Fibroblast of peridontal ligament (primary cell): ENCODE results near the gene LRRC27.

Experiments
- DNase-seq: peaks from one replicate; pipeline ENCODE4 v3.0.0-alpha.2; 2010; ENCODE audit errors: extremely low read depth

LRRC27 gene

DNA sequence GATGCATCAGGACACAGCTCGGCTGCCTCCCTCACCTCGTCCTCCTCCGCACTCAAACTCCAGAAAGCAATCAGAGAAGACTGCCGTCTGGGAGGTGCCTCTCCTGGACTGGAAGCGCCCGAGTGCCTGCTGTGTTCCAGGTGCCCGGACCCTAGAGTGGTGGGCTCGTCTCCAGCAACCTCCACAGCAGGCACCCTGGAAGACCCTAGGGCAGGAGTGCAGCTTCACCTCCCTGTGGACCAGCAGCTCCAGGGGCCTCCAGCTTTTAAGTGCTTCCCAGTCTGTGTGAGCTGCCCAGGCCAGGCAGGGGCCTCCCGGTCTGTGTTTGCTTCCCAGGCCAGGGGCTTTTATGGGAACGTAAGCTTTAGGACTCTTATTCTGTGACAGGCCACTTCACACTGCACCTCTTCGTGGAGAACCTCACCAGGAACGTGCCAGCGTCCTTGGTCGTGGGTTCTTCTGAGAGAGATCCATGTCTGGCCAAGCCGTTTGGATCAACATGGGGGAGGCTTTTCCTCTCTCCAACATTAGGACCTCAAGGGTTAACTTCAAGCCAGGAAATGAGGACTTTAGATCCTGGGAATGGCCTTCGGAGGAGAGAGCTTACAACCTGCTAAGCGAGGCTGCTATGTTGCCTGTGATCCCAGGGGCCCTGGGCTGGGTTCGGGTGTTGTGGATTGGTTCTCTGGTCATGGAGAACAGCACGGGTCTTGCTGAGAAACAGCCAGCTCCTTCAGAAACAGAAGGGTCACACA, 59.1 kb downstream of the LRRC27 start:
- DNase-seq: no peak

DNA sequence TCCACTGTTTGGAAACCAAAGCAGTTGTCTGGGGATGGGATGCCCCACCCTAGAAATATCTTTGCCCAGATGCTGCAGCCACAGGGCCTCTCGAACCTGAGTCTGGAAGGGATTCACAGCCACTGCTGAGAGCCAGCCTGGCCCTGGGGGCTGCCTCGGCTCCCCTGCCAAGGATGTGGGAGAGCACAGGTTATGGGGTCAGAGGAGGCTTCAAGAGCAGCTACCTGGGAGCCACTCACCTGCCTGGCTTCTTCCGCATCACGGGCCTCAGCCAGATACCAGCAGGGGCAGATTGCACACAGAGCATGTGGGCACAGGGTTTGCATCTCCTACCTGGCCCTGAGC, 59.7 kb downstream of the LRRC27 start:
- no peak for DNase-seq

DNA sequence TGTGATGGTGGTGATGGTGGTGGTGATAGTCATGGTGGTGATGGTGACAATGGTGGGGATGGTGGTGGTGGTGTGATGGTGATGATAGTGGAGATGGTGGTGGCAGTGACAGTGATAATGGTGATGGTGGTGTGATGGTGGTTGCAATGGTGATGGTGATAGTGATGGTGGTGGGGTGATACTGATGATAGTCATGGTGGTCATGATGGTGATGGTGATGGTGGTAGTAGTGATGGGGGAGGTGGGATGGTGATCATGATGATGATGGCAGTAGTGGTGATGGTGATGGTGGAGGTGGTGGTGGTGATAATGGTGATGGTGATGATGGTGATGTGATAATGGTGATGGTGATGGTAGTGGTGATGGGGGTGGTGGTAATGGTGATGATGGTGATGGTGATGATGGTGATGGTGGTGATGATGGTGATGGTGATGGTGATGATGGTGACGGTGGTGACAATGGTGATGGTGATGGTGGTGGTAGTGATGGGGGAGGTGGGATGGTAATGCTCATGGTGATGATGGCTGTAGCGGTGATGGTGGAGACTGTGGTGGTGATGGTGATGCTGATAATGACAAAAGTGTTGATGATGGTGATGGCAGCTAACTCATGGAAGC, 60.3 kb downstream of the LRRC27 start:
- no peak for DNase-seq

DNA sequence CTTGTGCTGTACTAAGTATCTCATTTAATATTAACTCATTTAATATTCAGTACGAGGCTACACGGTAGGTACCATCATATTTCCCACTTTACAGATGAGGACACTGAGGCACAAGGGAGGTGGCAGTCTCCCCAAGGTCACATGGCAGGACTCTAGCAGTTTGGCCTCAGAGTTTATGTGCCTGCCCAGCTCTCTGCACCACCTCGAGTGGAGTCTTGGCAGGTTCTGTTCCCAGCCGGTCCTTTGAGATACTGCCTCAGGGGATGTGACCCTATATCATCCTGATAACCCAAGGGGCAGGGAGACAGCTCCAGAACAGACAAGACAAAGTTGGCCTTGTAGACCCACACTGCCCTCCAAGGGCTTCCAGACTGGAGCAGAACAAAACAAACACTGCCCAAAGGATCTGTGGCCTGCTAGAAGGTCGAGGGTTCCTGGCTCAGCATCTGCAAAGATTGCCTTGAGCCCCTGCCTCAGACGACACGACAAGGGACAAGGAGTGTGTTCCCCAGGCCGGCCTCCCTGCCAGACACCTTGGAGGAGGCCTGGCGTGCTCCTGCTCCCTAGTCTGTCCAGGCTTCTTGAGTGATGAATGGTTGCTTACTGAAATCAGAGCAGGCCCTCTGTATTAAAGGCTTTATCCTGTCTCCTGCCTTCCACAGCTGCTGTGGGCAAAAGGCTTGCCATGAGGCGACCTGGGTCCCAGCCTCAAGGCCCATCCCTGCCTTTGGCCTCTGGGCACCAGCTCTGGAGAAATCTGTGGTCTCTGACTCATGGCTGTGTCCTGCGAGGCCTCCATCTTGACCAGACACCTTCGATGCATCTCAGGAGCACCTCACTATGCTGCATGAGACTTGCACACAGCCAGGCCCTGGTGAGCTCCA, 61.1 kb downstream of the LRRC27 start:
- DNase-seq: peak; percentile 29

DNA sequence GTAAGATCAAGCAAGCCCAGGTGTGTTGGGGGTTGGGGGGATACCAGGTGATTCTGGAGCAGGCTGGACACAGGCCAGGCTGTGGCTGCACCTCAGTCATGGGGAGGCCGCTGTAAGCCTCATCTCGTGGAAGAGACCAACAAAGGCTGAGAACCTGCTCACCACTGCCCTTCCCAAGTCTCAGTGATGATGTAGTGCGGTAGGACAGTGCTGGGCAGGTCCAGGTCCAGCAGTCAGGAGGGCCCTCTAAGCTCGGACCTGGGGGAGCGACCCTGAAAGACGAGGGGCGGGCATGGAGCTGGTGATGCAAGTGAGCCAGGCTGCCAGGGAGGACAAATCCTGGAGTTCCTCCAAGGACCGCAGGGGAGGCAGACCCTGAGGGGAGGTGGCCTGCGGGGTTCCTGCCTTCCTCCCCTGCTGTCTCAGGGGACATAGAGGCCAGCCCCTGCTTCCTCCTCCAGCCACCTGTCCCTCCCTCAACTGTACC, 61.7 kb downstream of the LRRC27 start:
- no peak for DNase-seq

DNA sequence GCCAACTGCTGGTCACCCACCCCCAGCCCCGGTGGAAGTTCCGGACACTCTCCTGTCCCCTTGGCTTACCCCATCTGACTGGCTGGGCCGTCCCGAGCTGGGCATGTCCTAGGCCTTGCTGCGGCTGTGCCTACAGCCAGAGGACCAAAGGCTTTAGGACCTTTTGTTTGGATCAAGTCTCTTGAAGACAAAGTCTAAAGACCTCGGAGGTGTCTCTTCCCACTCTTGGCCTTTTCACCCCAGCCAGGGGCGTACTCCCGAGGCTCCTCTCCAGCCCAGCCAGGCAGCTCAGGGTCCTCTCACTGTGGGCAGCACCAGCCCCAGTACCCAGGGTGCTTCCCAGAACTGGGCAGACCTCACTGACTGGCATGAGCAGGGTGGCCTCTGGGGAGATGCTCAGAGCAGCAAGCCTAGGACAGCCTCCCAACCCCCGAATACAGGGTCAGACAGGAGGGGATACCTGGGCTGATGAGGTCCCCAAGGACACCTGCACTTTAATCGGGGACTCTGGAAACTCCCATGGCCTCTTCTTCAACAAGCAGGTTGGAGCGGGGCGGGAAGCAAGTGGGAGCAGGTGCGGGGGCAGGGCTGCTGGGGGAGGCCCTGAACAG, 62.3 kb downstream of the LRRC27 start:
- no peak for DNase-seq

DNA sequence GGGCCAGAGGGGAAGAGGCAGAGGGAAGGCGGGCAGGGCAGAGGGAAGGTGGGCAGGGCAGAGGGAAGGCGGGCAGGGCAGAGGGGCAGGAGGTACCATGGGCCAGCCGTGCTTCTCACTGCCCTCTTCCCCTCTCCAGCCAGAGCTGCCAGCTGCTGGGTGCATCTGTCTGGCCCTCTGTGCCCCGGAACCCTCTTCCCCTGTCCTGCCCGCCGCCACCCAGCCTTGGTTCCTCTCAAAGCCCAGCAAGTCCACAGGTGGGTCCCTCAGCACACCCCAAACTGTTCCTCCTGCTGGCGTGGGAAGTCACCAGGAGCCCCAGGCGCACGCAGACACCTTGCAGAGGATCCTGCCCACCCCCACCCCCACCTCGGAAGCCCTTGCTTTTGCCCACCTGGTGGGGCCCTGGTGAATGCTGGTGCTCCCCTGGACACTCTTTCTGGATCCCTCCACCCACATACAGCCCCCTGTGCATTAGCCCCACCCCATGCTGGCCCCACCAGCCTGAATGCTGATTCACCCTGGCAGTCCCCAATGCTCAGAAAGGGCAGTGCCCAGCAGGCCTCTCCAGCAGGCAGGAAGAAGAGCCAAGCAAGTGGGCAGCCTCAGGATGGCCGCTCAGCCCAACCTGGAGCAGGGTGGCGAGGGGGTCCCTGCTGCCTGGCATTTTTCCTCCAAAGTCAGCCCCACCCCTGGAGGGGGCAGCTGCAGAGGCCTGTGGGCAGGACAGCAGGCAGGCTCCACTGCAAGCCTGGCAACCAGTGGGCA, 63.1 kb downstream of the LRRC27 start:
- DNase-seq: no peak

DNA sequence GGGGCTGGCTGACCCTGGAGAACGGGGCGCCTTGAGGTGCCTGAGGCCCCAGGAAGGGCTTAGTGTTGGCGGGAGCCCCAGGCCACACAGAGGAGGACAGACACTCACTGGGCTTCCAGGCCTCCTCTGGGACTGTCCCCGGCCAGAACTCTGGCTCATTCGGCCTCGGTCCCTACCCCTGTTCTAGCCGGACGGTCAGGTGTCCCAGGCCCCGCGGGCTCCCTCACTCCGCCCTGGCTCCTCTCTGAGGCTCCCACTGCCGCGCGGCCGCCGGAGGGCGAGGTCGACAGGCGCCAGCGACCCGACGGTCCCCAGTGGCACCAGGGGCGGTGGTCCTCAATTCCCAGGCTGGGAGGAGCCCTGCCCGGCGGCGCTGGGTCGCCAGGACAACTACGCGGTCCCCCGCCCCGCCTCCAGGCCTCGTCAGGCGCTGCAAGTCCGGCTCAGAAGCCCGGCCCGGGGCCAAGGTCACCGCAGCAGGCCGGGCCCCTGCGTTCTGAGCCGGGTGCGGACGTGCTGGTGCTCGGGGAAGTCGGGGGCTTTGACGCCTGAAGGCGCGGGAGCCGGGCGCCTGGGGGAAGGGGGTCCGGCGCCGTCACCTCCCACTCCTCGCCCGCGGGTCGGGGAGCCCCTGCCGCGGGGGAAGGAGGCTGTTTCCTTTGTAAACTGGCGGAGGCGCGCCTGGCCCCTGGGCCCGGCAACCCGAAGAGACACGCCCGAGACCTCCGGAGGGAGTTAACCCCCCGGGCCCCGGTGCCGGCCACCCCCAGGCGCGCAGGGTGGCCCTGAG, 63.9 kb downstream of the LRRC27 start:
- DNase-seq: peak; percentile 12

DNA sequence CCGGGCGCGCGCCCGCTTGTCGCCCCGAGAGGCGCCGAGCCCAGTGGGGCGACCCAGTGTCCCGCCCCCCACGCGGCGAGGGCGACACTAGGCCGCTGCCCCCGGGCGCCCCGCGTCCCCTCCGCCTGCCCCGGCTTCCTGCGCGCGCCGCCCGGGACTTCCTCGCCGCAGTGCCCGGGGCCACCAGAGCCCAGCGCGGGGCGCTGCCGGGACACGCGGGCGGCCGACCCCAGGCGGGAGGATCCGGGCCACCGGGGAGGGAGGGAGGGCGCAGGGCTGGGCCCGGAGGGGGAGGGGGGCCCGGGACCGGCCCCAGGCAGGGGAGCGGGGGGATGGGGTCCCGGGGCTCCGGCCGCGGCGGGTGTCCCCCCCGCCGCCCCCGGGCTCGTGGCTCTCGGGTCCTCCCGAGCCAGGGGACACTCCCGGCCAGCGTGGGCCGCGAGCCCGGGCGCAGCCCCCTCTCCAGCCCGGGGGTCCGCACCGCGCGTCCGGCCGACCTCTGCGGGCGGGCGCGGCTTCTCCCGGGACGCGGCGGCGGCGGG, 64.6 kb downstream of the LRRC27 start:
- DNase-seq: no peak

DNA sequence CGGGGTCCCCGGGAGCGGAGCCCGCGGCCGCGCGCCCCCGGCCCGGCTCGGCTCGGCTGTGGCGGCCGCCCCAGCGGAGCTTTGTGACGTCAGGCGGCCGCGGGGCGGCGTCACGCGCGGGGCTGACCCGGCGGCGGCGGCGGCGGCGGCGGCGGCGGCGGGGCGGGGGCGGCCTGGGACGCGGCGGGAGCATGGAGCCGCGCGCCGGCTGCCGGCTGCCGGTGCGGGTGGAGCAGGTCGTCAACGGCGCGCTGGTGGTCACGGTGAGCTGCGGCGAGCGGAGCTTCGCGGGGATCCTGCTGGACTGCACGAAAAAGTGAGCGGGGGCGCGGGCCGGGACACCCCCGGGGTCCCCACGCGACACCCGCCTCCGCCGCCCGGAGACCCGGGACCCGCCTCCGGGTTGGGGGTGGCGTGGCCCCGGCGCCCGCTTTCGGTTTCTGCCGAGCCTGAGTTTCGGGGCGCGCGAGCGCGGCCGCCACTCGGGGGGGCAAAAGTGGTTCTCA, 65.1 kb downstream of the LRRC27 start, which contains the start of gene PWWP2B:
TSS of gene PWWP2B (plus strand) at position 165 of the 506 bp plus-strand sequence. CDS start at position 192, 27 bp downstream.
- peak; percentile 25 for DNase-seq

DNA sequence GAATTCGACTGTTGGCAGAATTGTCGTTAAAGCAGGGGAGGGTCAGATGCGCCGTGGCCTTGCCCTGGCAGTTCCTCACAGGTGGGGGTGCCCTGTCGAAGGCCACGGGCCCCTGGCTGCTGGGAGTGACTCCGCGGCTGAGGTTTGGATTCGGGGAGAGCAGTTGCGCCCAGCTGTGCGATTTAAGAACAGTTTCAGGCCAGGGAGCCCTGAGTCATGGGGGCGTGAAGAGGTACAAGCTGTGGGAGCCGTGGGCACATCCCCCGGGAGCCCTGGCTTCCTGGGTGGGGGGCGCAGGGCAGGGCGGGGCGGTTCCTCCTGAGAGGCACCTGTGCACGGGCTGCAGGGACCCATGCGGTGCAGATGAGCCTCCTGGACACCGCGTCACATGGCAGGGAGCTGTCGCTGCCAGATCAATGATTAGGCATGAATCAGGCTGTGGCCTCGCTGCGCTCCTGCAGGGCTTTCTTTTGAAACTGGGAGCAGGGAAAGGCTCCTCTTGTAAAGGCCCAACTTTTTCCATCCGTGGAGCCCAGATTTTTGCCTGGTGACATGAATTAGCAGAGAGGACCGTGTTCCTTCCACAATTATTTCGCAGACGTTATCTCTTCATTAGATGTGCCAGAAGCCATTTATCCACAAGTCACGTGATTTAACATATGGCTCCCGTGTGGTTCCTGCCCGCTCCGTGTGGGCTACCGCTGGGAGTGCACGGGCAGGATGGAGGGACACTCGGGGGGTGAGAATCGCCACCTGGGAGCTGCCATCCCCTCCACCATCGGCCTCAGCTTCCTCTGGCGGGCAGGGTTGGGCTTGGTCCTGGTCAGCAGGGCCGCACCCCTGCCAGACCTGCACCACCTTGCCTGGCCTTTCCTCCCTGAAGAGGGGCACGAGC, 65.9 kb downstream of the LRRC27 start:
- DNase-seq: peak; percentile 51

DNA sequence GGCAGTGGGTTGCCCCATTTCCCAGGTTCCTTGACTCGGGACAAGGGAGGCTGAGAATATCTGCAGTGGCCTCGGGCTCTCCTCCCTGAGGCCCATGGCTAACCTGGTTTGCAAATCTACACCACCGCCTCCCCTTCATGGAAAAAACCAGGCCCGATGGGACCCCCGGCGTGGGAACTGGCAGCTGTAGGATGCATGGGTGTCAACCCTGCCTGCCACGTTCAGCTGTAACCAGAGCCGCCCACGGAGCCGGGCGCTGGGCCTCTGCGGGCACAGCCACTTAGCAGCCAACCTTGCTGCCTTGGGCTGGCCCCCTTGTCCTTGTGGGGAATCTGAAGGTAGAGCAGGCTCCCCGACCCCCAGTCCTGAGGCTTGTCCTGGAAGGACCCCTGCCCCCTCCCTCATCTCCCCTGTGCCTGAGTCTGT, 66.6 kb downstream of the LRRC27 start:
- DNase-seq: no peak

DNA sequence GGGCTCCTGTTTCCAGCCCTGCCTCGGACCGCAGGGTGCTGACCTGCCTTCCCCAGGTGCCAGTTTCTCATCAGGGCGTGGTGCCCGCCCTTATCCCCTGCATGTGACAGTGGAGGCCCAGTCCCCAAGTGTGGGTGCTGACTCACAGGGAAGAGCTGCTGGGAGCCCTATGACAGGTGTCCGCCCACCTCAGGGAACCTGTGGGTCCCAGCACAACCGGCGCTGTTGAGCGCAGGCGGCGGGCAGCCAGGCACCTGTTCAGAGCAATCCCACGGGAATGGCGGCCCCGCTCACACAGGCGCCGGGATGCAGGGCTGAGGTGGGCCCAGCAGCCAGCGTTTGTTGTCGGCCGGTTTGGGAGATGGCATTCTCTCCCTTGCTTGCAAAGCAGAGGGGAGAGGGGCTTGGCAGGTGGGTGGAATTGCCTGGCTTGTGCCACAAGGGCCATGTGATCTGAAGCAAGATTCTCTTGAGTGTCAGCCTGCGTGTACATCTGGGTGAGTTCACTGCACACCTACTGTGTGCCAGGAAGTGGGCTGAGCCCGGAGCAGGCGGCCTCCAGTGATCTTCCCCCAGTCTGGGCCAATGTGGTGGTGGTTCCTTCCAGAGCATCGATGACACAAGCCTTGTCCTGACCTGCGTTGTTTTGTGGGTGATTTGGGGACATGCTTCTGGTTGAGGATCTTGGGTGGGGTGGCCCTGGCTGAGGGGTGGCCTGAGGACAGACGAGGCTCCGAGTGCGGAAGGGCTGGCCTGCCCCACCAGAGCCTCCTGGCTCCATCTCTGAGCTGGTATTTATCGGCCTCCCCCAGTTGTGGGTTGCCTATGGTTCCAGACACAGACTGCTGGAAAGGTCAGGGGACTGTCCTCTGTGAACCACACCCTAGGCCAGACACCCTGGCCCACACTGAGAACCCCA, 67.4 kb downstream of the LRRC27 start:
- DNase-seq: no peak

DNA sequence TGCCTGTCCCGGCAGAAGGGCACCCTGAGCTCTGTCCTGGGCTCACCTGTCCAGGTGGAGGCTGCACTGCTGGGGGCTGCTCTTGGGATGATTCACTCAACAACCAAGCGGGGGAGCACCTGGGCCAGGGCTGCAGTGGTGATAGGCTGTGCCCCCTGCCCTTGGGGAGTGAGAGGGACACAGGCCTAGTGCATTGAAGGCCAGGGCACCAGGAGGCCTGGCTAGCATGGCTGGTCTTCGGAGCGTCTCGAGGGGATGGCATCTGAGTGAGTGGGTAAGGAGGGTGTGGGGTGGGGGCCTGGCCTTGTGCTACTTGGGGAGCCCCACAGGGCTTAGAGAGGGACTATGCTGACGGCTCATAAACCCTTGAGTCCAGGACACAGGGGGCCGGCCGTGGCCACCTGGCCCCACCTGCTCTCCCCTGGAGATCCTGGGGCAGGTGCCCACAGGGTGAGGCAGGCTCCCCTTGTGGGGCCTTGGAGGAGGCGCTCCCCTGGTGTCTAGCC, 68.1 kb downstream of the LRRC27 start:
- no peak for DNase-seq

DNA sequence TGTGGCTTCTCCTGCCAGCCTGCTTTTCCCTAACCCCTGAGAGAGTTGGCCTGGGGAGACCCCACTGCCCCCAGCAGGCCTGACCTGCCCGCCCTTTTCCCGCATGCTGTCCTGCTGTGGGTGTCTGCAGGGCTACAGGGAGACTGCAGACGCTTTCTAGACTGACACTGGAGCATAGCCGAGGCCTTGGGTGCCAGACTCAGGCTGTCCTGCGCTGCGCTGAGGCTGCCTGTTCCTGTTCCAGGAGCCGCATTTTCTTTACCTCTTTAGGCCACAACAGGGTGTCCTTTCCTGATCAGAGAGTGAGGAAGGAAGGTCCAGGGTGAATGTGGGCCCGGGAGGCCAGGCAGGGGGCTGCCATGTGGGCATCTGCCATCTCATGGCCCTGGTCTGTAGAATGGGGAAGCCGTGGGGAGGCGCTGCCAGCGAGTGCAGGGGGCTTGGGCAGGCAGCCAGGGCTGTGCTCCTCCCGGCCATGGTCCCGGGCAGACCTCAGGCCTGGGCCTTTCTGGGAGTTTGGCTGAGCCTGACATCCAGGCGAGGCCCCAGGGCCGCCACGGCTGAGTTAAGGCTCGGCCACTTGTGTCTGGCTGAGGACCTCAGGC, 68.7 kb downstream of the LRRC27 start:
- no peak for DNase-seq

DNA sequence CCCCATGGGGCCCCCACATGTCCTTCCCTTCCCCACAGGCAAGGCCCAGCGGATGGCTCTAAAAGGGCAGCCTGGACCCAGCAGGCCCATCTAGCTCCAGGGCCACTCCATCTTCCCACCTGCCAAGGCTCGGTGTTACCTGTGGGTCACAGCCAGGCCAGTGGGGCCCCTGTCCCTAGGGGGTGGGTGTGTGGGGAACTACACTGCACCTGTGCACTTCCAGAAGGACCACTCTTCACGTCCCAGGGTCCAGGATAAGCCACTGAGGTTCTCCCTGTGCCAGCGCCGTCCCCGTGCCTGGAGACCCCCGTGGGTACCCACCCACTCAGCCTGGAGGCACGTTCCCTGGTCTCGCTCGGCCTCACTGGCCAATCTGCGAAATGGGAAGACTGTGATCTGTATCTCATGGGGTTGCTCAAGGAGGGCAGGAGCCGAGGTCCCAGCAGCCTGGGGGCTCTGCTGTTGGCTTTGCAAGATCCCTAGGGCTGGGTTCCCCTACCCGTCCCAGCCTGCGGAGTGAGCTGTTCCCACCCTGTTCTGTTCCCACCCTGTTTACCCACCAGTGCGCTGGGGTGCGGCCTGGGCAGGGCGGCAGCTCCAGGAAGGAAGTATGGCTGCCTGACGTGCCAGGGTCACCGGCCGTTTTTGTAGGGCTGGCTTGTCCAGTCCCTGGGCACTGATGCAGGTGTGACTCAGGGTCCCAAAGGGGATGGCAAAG, 69.6 kb downstream of the LRRC27 start:
- no peak for DNase-seq
